GM23248 (cell line): Measurements from ENCODE around the gene ROCK2.

Experiments used
- EZH2 ChIP-seq: fragments of 200-600 bp; sonication (generic); IDR thresholded peaks from 2 replicates; pipeline ENCODE4 v1.6.1; 2018; ENCODE audit warnings: antibody characterized with exemption, mild to moderate bottlenecking; ENCODE audit not compliant: insufficient read depth, poor library complexity, severe bottlenecking
- EZH2phosphoT487 ChIP-seq: fragments of 200-600 bp; sonication (generic); IDR thresholded peaks from 2 replicates; pipeline ENCODE4 v1.6.1; 2018; ENCODE audit warnings: antibody characterized with exemption, moderate library complexity, mild to moderate bottlenecking, low read depth; ENCODE audit not compliant: insufficient read depth

DNA sequence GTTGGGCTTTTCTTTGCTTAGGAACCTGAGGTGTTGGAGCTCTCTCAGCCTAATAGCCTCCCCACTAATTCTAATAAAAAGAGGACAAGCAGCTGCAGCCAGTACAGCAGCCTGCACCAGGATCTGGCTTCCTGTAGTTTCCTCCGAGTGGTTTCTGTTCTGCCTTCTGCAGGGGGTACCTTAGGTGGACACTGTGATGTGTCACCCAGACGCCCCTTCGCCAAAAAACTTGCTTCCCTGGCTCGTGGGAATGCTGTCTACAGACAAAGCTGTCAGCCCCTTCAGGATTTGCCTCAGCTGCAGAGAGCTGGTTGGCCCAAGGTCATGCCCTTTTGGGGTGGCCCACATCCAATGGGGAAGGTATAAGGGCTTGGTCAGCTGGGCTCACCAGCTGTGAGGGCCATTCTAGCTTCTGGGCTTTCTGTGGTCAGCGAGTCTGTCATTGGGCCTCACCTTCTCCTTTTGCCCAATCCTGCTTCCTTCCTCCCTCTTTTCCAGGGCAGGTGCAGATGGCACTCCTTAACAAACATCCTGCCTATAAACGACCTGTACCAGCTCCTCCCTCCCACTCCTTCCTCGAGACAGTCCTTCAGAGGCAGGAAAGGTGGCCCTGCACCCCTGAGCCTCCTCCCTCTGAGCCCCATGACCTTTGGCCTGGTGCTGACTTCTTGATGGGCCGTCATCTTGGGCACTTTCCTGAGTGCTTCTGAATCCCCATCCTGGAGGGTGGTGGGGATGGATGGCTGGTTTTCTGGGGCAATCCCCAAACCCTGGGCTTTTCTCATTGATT lies 44.0 kb upstream of the ROCK2 start:
- TF ChIP-seq EZH2phosphoT487 (no peak), EZH2 (no peak)
